K562 (cell line): ENCODE results near the gene EPO.

ENCODE experiments used
- EGR1 ChIP-seq: fragments of 450-650 bp; conservative IDR thresholded peaks from 2 replicates; pipeline ENCODE4 v1.6.1; 2017; ENCODE audit warnings: mild to moderate bottlenecking
- FOXK2 ChIP-seq, 2 experiments: fragments of 450-650 bp; IDR thresholded peaks in 1 of 2; conservative IDR thresholded peaks in 1 of 2; 2 replicates each; pipeline ENCODE4 v1.6.1; 2016; ENCODE audit warnings: low read depth in 2 of 2, mild to moderate bottlenecking in 1 of 2
- GMEB1 ChIP-seq: fragments of 250-450 bp; sonication (Bioruptor Pico); IDR thresholded peaks from 2 replicates; pipeline ENCODE4 v1.4.0; 2020; ENCODE audit warnings: mild to moderate bottlenecking
- POLR2A ChIP-seq: fragments of 450-650 bp; conservative IDR thresholded peaks from 2 replicates; pipeline ENCODE4 v1.6.1; 2016
- SMARCA4 ChIP-seq: fragments of 450-650 bp; IDR thresholded peaks from 2 replicates; pipeline ENCODE4 v1.6.1; 2016

DNA sequence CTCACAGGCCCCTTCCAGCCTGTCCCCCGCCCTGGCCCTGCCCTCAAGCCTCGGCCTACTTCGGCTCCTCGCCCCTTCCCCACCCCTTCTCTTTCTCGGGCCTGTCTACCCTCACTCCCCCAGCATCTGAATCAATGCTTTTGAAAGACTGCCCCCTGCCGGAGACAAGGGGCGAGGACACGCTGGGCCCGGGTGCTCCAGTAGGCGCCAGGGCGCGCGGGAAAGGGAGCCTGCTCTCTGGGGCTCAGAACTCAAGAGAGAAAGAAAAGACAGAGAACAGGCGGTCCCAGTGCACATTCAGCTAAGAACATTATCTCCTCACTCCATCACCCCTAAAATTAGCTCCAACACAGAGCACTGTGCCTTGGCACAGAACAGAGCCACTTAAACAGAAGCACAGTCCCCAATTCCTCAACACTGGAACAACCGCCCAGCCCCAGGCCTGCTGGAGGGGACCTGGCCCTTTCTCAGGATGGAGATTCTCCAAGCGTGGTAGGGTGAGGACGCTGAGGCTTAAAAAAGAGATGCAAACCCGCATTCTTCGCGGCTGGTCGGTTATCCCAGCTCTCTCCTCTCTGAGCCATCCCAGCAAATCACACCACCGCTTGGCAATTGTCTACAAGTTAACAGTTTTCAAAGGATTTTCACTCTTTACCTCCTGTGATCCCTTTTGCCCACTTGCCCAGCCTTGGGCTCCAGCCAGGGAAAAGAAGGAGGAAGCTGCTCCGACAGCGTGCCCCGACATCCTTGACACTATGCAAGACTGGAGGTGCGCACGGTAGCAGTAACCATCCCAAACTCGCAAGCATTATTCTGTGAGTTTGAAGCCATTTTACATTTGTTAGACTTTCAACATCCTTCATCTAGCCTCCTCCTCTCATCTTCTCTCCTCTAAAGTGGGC is 28.3 kb upstream of the EPO start:
- TF ChIP-seq POLR2A (0 out of 2 replicates have a peak, but pooled peaks have one; percentile 34), SMARCA4 (peak; percentile 54; the same call in 1 of the 2 replicates), EGR1 (no peak), GMEB1 (CRISPR knock-in tag) (no peak), FOXK2 (conservative IDR thresholded peaks at IDR 0.05 in 1 of 2, IDR thresholded peaks at IDR 0.05 in 1 of 2; ENCODE audit: low read depth in 2 of 2) (no peak)
